Stimulated activated naive CD8-positive, alpha-beta T cell treated with anti-CD3 and anti-CD28 coated beads, Interleukin-15, amount 100 ng/mL, for 72 hours (primary cell): ENCODE measurements around the gene SNX6.
A peak's percentile ranks its signal among the peaks of the same experiment; 100 is the strongest.
"Not testable (repeated sequence)": the region's sequence is repeated elsewhere in the genome, so short reads cannot be mapped to it uniquely, and the experiment has no call there.

Experiments
- ATAC-seq: fragments of 150-1000 bp; cut with Tn5 transposase; 2 replicates; pipeline ENCODE4 v1.10.0; 2021; ENCODE audit warnings: mild to moderate bottlenecking, moderate library complexity
- DNase-seq, 2 donors: peaks; one replicate each; pipeline ENCODE4 v3.0.0; 2021 to 2022
- H3K27ac Mint-ChIP-seq, 2 donors: one replicate each; pipeline ENCODE4 v1.8.0; 2022; ENCODE audit warnings: mild to moderate bottlenecking in 2 of 2, mixed read lengths in 2 of 2, moderate library complexity in 2 of 2
- H3K27me3 Mint-ChIP-seq: one replicate; pipeline ENCODE4 v1.8.0; 2022; ENCODE audit warnings: mixed read lengths
- H3K4me1 Mint-ChIP-seq: one replicate; pipeline ENCODE4 v1.8.0; 2022; ENCODE audit warnings: mild to moderate bottlenecking, mixed read lengths
- H3K4me3 Mint-ChIP-seq, 2 donors: one replicate each; pipeline ENCODE4 v1.8.0; 2022; ENCODE audit warnings: mild to moderate bottlenecking in 2 of 2, mixed read lengths in 2 of 2, moderate library complexity in 1 of 2
- H3K9me3 Mint-ChIP-seq, 2 donors: one replicate each; pipeline ENCODE4 v1.8.0; 2022; ENCODE audit warnings: mixed read lengths in 2 of 2

SNX6 gene

DNA sequence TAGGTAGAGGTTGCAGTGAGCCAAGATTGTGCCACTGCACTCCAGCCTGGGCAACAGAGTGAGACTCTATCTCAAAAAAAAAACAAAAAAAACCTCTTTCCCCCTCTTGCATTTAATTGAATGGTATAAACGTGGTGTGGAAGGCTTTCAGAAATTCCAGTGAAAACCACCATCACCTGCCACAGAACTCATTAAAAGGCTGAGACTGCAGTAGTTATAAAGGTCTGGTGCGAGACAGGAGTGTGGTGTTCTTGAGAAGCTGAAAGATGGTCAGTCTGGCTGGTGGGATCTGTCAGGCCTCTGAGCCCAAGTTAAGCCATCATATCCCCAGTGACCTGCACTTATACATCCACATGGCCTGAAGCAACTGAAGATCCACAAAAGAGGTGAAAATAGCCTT is 20.1 kb upstream of the SNX6 start:
- H3K9me3 Mint-ChIP-seq = not testable (repeated sequence)

GRCh38 chr14:34649344-34649743 is 19.4 kb upstream of the SNX6 start:
- H3K4me3 Mint-ChIP-seq = no peak overlapping the region
- H3K4me1 Mint-ChIP-seq = no peaks in the 10 kb centered on the region
- H3K9me3 Mint-ChIP-seq = no peaks in the 10 kb centered on the region
- DNase-seq = no peak
- H3K27me3 Mint-ChIP-seq = no peaks in the 10 kb centered on the region
- ATAC-seq = no peak
- H3K27ac Mint-ChIP-seq = no peak overlapping the region

More for the DNA sequence above, 20.1 kb upstream of the SNX6 start:
- H3K27me3 Mint-ChIP-seq, DNase-seq, ATAC-seq, H3K27ac Mint-ChIP-seq, H3K4me1 Mint-ChIP-seq, H3K4me3 Mint-ChIP-seq: not testable (repeated sequence)

DNA sequence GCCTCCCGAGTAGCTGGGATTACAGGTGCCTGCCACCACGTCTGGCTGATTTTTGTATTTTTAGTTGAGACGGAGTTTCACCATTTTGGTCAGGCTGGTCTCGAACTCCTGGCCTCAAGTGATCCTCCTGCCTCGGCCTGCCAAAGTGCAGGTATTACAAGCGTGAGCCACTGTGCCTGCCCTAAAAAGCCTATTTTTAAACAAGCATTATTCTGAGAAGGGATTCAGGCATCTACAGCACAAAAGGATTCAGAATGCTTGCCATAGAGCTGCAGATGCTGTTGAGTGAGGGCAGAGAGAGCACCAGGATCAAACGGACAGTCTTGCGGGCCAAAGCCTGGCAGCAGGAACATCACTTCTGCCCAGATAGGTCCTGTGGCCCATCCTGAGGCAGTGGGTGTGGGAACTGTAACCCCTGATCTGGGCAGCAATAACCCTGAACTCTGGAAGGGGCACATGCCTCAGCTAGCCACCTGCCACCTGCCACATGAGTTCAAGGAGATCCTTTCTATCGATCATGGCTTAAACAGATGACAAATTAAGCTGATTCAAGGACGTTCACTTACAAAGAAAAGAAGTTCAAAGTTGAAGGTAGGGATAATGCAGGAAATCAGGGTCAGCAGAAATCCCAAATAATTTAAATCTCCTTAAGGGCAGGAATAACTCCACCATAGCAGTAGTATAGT is 16.8 kb upstream of the SNX6 start:
- H3K27me3 Mint-ChIP-seq = no peaks in the 10 kb centered on the region
- DNase-seq = no peak
- peak overlapping the region in 1 of 2 donors; percentile 53 for H3K27ac Mint-ChIP-seq
- no peak overlapping the region for H3K4me3 Mint-ChIP-seq
- H3K4me1 Mint-ChIP-seq = no peaks in the 10 kb centered on the region
- H3K9me3 Mint-ChIP-seq = no peaks in the 10 kb centered on the region
- ATAC-seq = no peak

DNA sequence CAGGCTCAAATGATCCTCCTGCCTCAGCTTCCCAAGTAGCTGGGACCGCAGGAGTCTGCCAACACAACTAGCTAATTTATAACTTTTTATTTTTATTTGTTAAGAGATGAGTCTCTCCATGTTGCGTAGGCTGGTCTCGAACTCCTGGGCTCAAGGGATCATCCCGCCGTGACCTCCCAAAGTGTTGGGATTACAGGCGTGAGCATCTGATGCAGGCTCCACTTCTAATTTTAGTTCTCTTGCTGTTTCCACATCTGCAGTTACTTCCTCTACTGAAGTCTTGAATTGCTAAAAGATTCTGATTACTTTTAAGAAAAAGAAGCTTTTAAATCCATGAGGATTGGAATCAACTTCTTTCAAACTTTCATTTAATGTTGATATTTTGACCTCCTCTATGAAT is 13.4 kb upstream of the SNX6 start:
- no peaks in the 10 kb centered on the region for H3K4me1 Mint-ChIP-seq
- no peak overlapping the region for H3K27ac Mint-ChIP-seq
- H3K4me3 Mint-ChIP-seq = no peak overlapping the region
- no peaks in the 10 kb centered on the region for H3K27me3 Mint-ChIP-seq
- DNase-seq (no peak), ATAC-seq (no peak)
- no peaks in the 10 kb centered on the region for H3K9me3 Mint-ChIP-seq

- H3K27me3 Mint-ChIP-seq = no peaks in the 10 kb centered on the region
- DNase-seq (no peak), ATAC-seq (no peak)
- H3K9me3 Mint-ChIP-seq = no peaks in the 10 kb centered on the region
- H3K27ac Mint-ChIP-seq = no peak overlapping the region
- no peaks in the 10 kb centered on the region for H3K4me1 Mint-ChIP-seq
- no peak overlapping the region for H3K4me3 Mint-ChIP-seq
These were observed 12.6 kb upstream of the SNX6 start for GRCh38 chr14:34642595-34642994.

- DNase-seq = no peak
- no peak overlapping the region for H3K27ac Mint-ChIP-seq
- ATAC-seq = no peak
- no peaks in the 10 kb centered on the region for H3K4me1 Mint-ChIP-seq
- H3K9me3 Mint-ChIP-seq = no peaks in the 10 kb centered on the region
- H3K4me3 Mint-ChIP-seq = no peak overlapping the region
- H3K27me3 Mint-ChIP-seq = no peaks in the 10 kb centered on the region
These were observed 10.9 kb upstream of the SNX6 start for GRCh38 chr14:34640826-34641225.

- not testable (repeated sequence) for H3K27me3 Mint-ChIP-seq, H3K4me1 Mint-ChIP-seq, DNase-seq, H3K27ac Mint-ChIP-seq, ATAC-seq, H3K4me3 Mint-ChIP-seq, H3K9me3 Mint-ChIP-seq
These were observed 4.4 kb upstream of the SNX6 start for GRCh38 chr14:34634360-34634771.

DNA sequence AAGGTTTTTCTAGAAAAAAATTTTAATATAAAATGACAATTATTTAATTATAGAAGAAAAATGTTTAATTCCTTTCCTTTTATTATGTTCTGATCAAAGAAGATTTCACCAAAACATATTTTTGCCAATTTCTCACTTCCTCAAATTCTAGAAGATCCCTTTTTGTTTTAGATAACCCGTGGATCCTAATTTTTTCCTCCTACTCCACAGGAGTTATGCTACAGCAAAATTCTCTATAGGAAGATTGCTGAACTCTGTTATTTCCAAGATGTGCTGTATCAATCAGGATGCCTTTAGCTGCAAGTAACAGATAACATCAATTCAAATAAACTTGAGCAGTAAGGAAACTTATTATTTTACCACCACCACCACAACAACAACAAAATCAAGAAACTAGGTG is 3.8 kb upstream of the SNX6 start:
- ATAC-seq = no peak
- DNase-seq = no peak
- Mint-ChIP-seq H3K4me3 (no peak overlapping the region), H3K9me3 (peaks cover 0 to 5% of the 10 kb centered on the region in 2 donors), H3K4me1 (peaks cover 6% of the 10 kb centered on the region), H3K27me3 (no peaks in the 10 kb centered on the region), H3K27ac (no peak overlapping the region)

DNA sequence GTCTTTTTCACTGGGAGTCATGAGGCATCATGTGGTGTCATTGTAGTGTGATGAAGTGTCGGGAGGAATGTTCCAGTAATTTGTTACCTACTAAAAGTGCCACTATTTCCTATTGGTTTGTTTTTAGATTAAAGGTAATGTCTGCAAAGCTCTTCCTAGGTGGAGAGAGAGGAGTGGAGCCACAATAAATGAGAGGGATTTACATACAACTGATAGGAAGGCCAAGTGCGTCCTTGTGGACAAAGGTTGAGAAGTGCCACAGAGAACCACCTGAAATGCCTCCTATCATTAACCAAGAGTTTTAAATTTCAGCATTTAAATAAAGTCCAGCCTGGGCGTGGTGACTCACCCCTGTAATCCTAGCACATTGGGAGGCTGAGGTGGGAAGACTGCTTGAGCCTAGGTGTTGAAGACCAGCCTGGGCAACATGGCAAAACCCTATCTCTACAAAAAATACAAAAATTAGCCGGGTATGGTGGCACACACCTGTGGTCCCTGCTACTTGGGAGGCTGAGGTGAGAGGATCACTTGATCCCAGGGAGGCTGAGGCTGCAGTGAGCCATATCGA is 2.5 kb upstream of the SNX6 start:
- no peaks in the 10 kb centered on the region for H3K27me3 Mint-ChIP-seq
- H3K4me1 Mint-ChIP-seq = peaks cover 6% of the 10 kb centered on the region
- DNase-seq (no peak), ATAC-seq (no peak)
- H3K27ac Mint-ChIP-seq = no peak overlapping the region
- H3K9me3 Mint-ChIP-seq = peaks cover 0 to 5% of the 10 kb centered on the region in 2 donors
- no peak overlapping the region for H3K4me3 Mint-ChIP-seq

- ATAC-seq (no peak), DNase-seq (no peak)
- H3K9me3 Mint-ChIP-seq = peaks cover 0 to 5% of the 10 kb centered on the region in 2 donors
- peak overlapping the region; percentile 89 to 96 for H3K4me3 Mint-ChIP-seq
- H3K27ac Mint-ChIP-seq = peak overlapping the region; percentile 92 to 98
- peaks cover 6% of the 10 kb centered on the region for H3K4me1 Mint-ChIP-seq
- H3K27me3 Mint-ChIP-seq = no peaks in the 10 kb centered on the region
These were observed 648 bp downstream of the SNX6 start for GRCh38 chr14:34629344-34629656.

- DNase-seq (peak in 1 of 2 donors; percentile 21), ATAC-seq (peak; percentile 33)
- peak overlapping the region; percentile 27 to 98 for H3K27ac Mint-ChIP-seq
- H3K4me1 Mint-ChIP-seq = peaks cover 7% of the 10 kb centered on the region
- H3K27me3 Mint-ChIP-seq = no peaks in the 10 kb centered on the region
- peaks cover 0 to 5% of the 10 kb centered on the region in 2 donors for H3K9me3 Mint-ChIP-seq
- peak overlapping the region; percentile 89 to 96 for H3K4me3 Mint-ChIP-seq
These were observed 1.2 kb downstream of the SNX6 start for GRCh38 chr14:34628681-34629135.

GRCh38 chr14:34623506-34623905 is 6.4 kb downstream of the SNX6 start:
- ATAC-seq (no peak), DNase-seq (no peak)
- Mint-ChIP-seq H3K9me3 (no peaks in the 10 kb centered on the region), H3K4me3 (no peak overlapping the region), H3K27me3 (no peaks in the 10 kb centered on the region), H3K27ac (no peak overlapping the region), H3K4me1 (peaks cover 20% of the 10 kb centered on the region)

GRCh38 chr14:34620839-34621238 is 9.1 kb downstream of the SNX6 start:
- H3K4me1 Mint-ChIP-seq = peaks cover 20% of the 10 kb centered on the region

DNA sequence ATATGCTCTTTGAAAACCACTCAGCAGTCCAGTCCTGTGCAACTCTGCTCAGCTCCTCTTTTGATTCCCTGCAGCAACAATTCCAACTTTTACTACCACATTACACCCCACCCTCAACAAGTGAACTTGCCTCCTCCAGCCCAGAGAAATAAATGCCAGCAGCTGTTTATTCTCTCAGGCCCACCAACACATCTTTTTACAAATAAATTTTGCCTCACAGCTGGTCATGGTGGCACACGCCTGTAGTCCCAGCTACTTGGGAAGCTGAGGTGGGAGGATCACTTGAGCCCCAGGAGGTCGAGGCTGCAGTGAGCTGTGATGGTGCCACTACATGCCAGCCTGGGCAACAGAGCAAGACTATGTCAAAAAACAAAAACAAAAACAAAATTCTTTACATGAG is 9.8 kb downstream of the SNX6 start:
- no peak overlapping the region for H3K4me3 Mint-ChIP-seq
- ATAC-seq = no peak
- H3K4me1 Mint-ChIP-seq = peaks cover 27% of the 10 kb centered on the region

More at GRCh38 chr14:34620839-34621238, 9.1 kb downstream of the SNX6 start:
- Mint-ChIP-seq H3K27ac (no peak overlapping the region), H3K9me3 (no peaks in the 10 kb centered on the region), H3K27me3 (no peaks in the 10 kb centered on the region), H3K4me3 (no peak overlapping the region)
- DNase-seq (no peak), ATAC-seq (no peak)

GRCh38 chr14:34619471-34619870 is 10.5 kb downstream of the SNX6 start:
- ATAC-seq = no peak
- DNase-seq = no peak
- no peaks in the 10 kb centered on the region for H3K27me3 Mint-ChIP-seq
- peaks cover 34% of the 10 kb centered on the region for H3K4me1 Mint-ChIP-seq
- H3K4me3 Mint-ChIP-seq = no peak overlapping the region
- no peaks in the 10 kb centered on the region for H3K9me3 Mint-ChIP-seq
- H3K27ac Mint-ChIP-seq = no peak overlapping the region

More for the DNA sequence above, 9.8 kb downstream of the SNX6 start:
- Mint-ChIP-seq H3K27ac (peak overlapping the region in 1 of 2 donors; percentile 14), H3K27me3 (no peaks in the 10 kb centered on the region), H3K9me3 (no peaks in the 10 kb centered on the region)
- DNase-seq = no peak

GRCh38 chr14:34616360-34616759 is 13.6 kb downstream of the SNX6 start:
- Mint-ChIP-seq H3K27me3 (no peaks in the 10 kb centered on the region), H3K4me1 (peaks cover 44% of the 10 kb centered on the region), H3K4me3 (no peak overlapping the region), H3K27ac (peak overlapping the region in 1 of 2 donors; percentile 62), H3K9me3 (no peaks in the 10 kb centered on the region)
- no peak for DNase-seq
- ATAC-seq = no peak

- DNase-seq = no peak
- H3K9me3 Mint-ChIP-seq = no peaks in the 10 kb centered on the region
- H3K4me3 Mint-ChIP-seq = no peak overlapping the region
- peak overlapping the region in 1 of 2 donors; percentile 43 for H3K27ac Mint-ChIP-seq
- no peak for ATAC-seq
- H3K4me1 Mint-ChIP-seq = peaks cover 44% of the 10 kb centered on the region
- no peaks in the 10 kb centered on the region for H3K27me3 Mint-ChIP-seq
These were observed 14.4 kb downstream of the SNX6 start for GRCh38 chr14:34615507-34615906.
